PFSK-1 (cell line): ENCODE results near the gene KRTAP13-4.

Experiments used
- FOXP2 ChIP-seq: optimal IDR thresholded peaks from 2 replicates; pipeline ENCODE3; 2011; ENCODE audit warnings: borderline replicate concordance, control low read depth, inconsistent platforms; ENCODE audit not compliant: insufficient read depth; ENCODE audit errors: extremely low read length, extremely low read depth
- POLR2AphosphoS5 ChIP-seq: IDR thresholded peaks from 2 replicates; pipeline ENCODE4 v1.6.1; 2012; ENCODE audit warnings: low read depth, mild to moderate bottlenecking, control low read depth, low read length, moderate library complexity
- REST ChIP-seq, 2 experiments: IDR thresholded peaks; 2 replicates each; pipeline versions ENCODE4 v1.6.1 to v1.8.0; 2011 to 2012; ENCODE audit warnings: low read depth in 2 of 2, low read length in 2 of 2, control low read depth in 1 of 2, inconsistent platforms in 1 of 2, mild to moderate bottlenecking in 1 of 2, moderate library complexity in 1 of 2; ENCODE audit not compliant: insufficient read depth in 1 of 2
- SIN3A ChIP-seq: IDR thresholded peaks from 2 replicates; pipeline ENCODE4 v1.6.1; 2012; ENCODE audit warnings: mild to moderate bottlenecking, low read length, moderate library complexity, borderline replicate concordance; ENCODE audit not compliant: insufficient read depth
- TAF1 ChIP-seq: IDR thresholded peaks from 2 replicates; pipeline ENCODE4 v1.6.1; 2012; ENCODE audit warnings: low read length, control low read depth, borderline replicate concordance; ENCODE audit not compliant: insufficient read depth

KRTAP13-4 gene

GRCh38 chr21:30479259-30479658, 49.2 kb downstream of the KRTAP13-4 start:
- no peak for TF ChIP-seq REST (IDR thresholded peaks at IDR 0.05; ENCODE audit: insufficient read depth in 1 of 2, low read depth in 2 of 2, low read length in 2 of 2)
- TF ChIP-seq FOXP2: no peak
- TF ChIP-seq SIN3A: no peak
- TF ChIP-seq TAF1: no peak
- no peak for TF ChIP-seq POLR2AphosphoS5

GRCh38 chr21:30480145-30480544, 50.1 kb downstream of the KRTAP13-4 start, which contains the start of gene KRTAP19-1:
Gene KRTAP19-1 (minus strand): TSS chr21:30480367. CDS start chr21:30480317, 50 bp downstream.
- no peak for TF ChIP-seq REST (IDR thresholded peaks at IDR 0.05; ENCODE audit: insufficient read depth in 1 of 2, low read depth in 2 of 2, low read length in 2 of 2)
- TF ChIP-seq SIN3A: no peak
- TF ChIP-seq TAF1: no peak
- TF ChIP-seq POLR2AphosphoS5: no peak
- TF ChIP-seq FOXP2: no peak
